K562 (cell line): ENCODE measurements around the gene CIB1. TPM values are rescaled to one million over a fixed set of nuclear protein-coding genes. Genes with fewer than 3 reads are reported as not detected.

Experiments used
- ARID3A ChIP-seq: IDR thresholded peaks from 2 replicates; pipeline ENCODE4 v1.6.1; 2012; ENCODE audit warnings: low read depth, low read length, improper control_type of control experiment, borderline replicate concordance
- ATF6 ChIP-seq: sonication (generic); formaldehyde crosslinking; IDR thresholded peaks from 2 replicates; pipeline ENCODE4 v1.4.0; 2020; ENCODE audit warnings: mild to moderate bottlenecking, missing genetic modification reagents
- BRD9 ChIP-seq: fragments of 450-650 bp; IDR thresholded peaks from 2 replicates; pipeline ENCODE4 v1.6.1; 2018; ENCODE audit warnings: low read depth; ENCODE audit not compliant: partially characterized antibody
- CTBP1 ChIP-seq: fragments of 450-650 bp; IDR thresholded peaks from 2 replicates; pipeline ENCODE4 v1.6.1; 2016; ENCODE audit warnings: borderline replicate concordance
- CXXC5 ChIP-seq: fragments of 250-450 bp; sonication (Bioruptor Pico); IDR thresholded peaks from 2 replicates; pipeline ENCODE4 v1.8.0; 2022; ENCODE audit warnings: inconsistent platforms, mild to moderate bottlenecking, moderate library complexity
- DACH1 ChIP-seq: fragments of 450-650 bp; IDR thresholded peaks from 2 replicates; pipeline ENCODE4 v1.6.1; 2018; ENCODE audit not compliant: partially characterized antibody
- DIDO1 ChIP-seq: fragments of 450-650 bp; IDR thresholded peaks from 2 replicates; pipeline ENCODE4 v1.6.1; 2016; ENCODE audit warnings: low read depth, missing biosample characterization, missing genetic modification characterization
- EWSR1 ChIP-seq: fragments of 450-650 bp; IDR thresholded peaks from 2 replicates; pipeline ENCODE4 v1.6.1; 2018; ENCODE audit warnings: borderline replicate concordance, mild to moderate bottlenecking, low read depth, moderate library complexity; ENCODE audit not compliant: partially characterized antibody
- GABPB2 ChIP-seq: fragments of 250-450 bp; sonication (Bioruptor Pico); conservative IDR thresholded peaks from 2 replicates; pipeline ENCODE4 v1.5.1; 2021; ENCODE audit warnings: mild to moderate bottlenecking
- GATAD2B ChIP-seq: fragments of 450-650 bp; IDR thresholded peaks from 2 replicates; pipeline ENCODE4 v1.6.1; 2017; ENCODE audit warnings: mild to moderate bottlenecking, borderline replicate concordance
- KLF10 ChIP-seq: fragments of 250-450 bp; sonication (Bioruptor Pico); IDR thresholded peaks from 2 replicates; pipeline ENCODE4 v1.6.1; 2021; ENCODE audit warnings: matching md5 sums
- MECOM ChIP-seq: fragments of 250-450 bp; sonication (Bioruptor Pico); IDR thresholded peaks from 2 replicates; pipeline ENCODE4 v1.8.0; 2022; ENCODE audit warnings: inconsistent platforms
- POLR2AphosphoS2 ChIP-seq: IDR thresholded peaks from 2 replicates; pipeline ENCODE4 v1.6.1; 2012; ENCODE audit warnings: low read length, improper control_type of control experiment
- POLR2B ChIP-seq: fragments of 450-650 bp; IDR thresholded peaks from 2 replicates; pipeline ENCODE4 v1.6.1; 2018; ENCODE audit warnings: low read depth; ENCODE audit not compliant: partially characterized antibody
- PRPF4 ChIP-seq: fragments of 200-400 bp; formaldehyde crosslinking; IDR thresholded peaks from one replicate; pipeline ENCODE4 v1.6.1; 2017; ENCODE audit warnings: low read length, low read depth, mild to moderate bottlenecking; ENCODE audit not compliant: insufficient read depth, poor library complexity, severe bottlenecking
- RB1 ChIP-seq: fragments of 450-650 bp; IDR thresholded peaks from 2 replicates; pipeline ENCODE4 v1.6.1; 2017; ENCODE audit warnings: low read depth, mild to moderate bottlenecking
- THRB ChIP-seq: fragments of 450-650 bp; formaldehyde crosslinking; conservative IDR thresholded peaks from 2 replicates; pipeline ENCODE4 v1.4.0; 2022; ENCODE audit warnings: mild to moderate bottlenecking, missing genetic modification characterization
- TRIM24 ChIP-seq, 2 experiments: fragments of 450-650 bp; IDR thresholded peaks; 2 replicates each; pipeline ENCODE4 v1.6.1; 2016
- ZBTB33 ChIP-seq: sonication (generic); formaldehyde crosslinking; IDR thresholded peaks from 2 replicates; pipeline ENCODE4 v1.8.1; 2023; ENCODE audit warnings: mild to moderate bottlenecking, missing genetic modification reagents
- ZNF12 ChIP-seq: sonication (generic); formaldehyde crosslinking; IDR thresholded peaks from 2 replicates; pipeline ENCODE4 v1.4.0; 2020; ENCODE audit warnings: mild to moderate bottlenecking, missing genetic modification reagents
- ZNF217 ChIP-seq: sonication (generic); formaldehyde crosslinking; IDR thresholded peaks from 2 replicates; pipeline ENCODE4 v1.8.0; 2022; ENCODE audit warnings: mild to moderate bottlenecking, missing genetic modification reagents
- ZNF79 ChIP-seq: fragments of 250-450 bp; sonication (Bioruptor Pico); IDR thresholded peaks from 2 replicates; pipeline ENCODE4 v1.4.0; 2020; ENCODE audit warnings: low read depth, mild to moderate bottlenecking, moderate library complexity
- polyA plus RNA-seq, 8 experiments: library from polyadenylated mRNA; depleted of rRNA in 4 of 8; stranded (reverse) in 5 of 8; unstranded in 3 of 8; fragments of >200 nt; fragmentation: Nextera tagmentation in 2 of 8; fragmentation: Illumina TruSeq in 1 of 8; extraction: Ambion mirVana in 2 of 8; extraction: Trizol in 1 of 8; gene quantifications; 2 replicates each; pipeline versions ENCODE4 v1.2.1 to v1.2.3, GENCODE V29; 2011 to 2014; ENCODE audit warnings: inconsistent platforms in 1 of 8, missing spikeins in 1 of 8
- total RNA-seq, 7 experiments: library from RNA; depleted of rRNA in 6 of 7; stranded (reverse); fragments of >200 nt in 6 of 7; fragmentation: Illumina TruSeq in 2 of 7; extraction: Trizol in 2 of 7; gene quantifications; 2 replicates each; pipeline versions ENCODE4 v1.2.1 to v1.2.3, GENCODE V29; 2011 to 2021; ENCODE audit warnings: low replicate concordance in 1 of 7

CIB1 gene
- total and polyA plus RNA-seq, 9 of the 15 experiments (the other 6 are each of a cell fraction or from before 2014, with no cell fraction given) = 14.9 to 136 (median 64.5) TPM

GRCh38 chr15:90188914-90189748, 44.6 kb downstream of the CIB1 start (continued):
- TF ChIP-seq ATF6 (CRISPR knock-in tag) = no peak
- no peak for TF ChIP-seq KLF10
- no peak for TF ChIP-seq DACH1
- TF ChIP-seq THRB (CRISPR knock-in tag) = peak; percentile 79
- peak; percentile 74 for TF ChIP-seq BRD9
- no peak for TF ChIP-seq GABPB2 (CRISPR knock-in tag)
- TF ChIP-seq POLR2AphosphoS2 = no peak
- TF ChIP-seq MECOM = no peak
- no peak for TF ChIP-seq GATAD2B
- no peak for TF ChIP-seq DIDO1
- TF ChIP-seq ARID3A = no peak
- peak; percentile 45 to 55; a peak in 2 of 4 replicates for TF ChIP-seq TRIM24 (IDR thresholded peaks at IDR 0.05)
- TF ChIP-seq ZNF79 (CRISPR knock-in tag) = no peak
- TF ChIP-seq ZBTB33 = no peak
- peak; percentile 39 for TF ChIP-seq POLR2B
- TF ChIP-seq EWSR1 = no peak
- TF ChIP-seq CTBP1 = 0 out of 2 replicates have a peak, but pooled peaks have one; percentile 31
- TF ChIP-seq ZNF12 = no peak
- no peak for TF ChIP-seq RB1
- TF ChIP-seq PRPF4 = no peak
- no peak for TF ChIP-seq ZNF217 (CRISPR knock-in tag)
- no peak for TF ChIP-seq CXXC5 (CRISPR knock-in tag)
